Measurements from ENCODE around the gene GRAMD2A. TPM values are rescaled to one million over a fixed set of nuclear protein-coding genes. Genes with fewer than 3 reads are reported as not detected.

The GRAMD2A gene
- total and polyA plus RNA-seq, 10 of the 15 experiments (the other 5 are each of a cell fraction or from before 2014, with no cell fraction given), result 0.02 to 0.35 TPM; not detected in 8

- TF ChIP-seq ZBTB11 (CRISPR knock-in tag; IDR thresholded peaks at IDR 0.05), result no peak
- TF ChIP-seq ZNF274 (IDR thresholded peaks at IDR 0.05; ENCODE audit: insufficient read depth, insufficient read length), result no peak
- TF ChIP-seq ATF7 (IDR thresholded peaks at IDR 0.05; ENCODE audit: low read depth), result no peak
- TF ChIP-seq MTA2 (IDR thresholded peaks at IDR 0.05; ENCODE audit: low read depth), result no peak
- TF ChIP-seq HSF1 (IDR thresholded peaks at IDR 0.05; ENCODE audit: low read depth, low read length), result no peak
- TF ChIP-seq TBL1XR1 (IDR thresholded peaks at IDR 0.05; ENCODE audit: low read depth, low read length), result no peak
- no peak for TF ChIP-seq RFX5 (IDR thresholded peaks at IDR 0.05; ENCODE audit: low read depth, low read length)
- TF ChIP-seq BCL11A (IDR thresholded peaks at IDR 0.05; ENCODE audit: low read depth, low read length), result no peak
- TF ChIP-seq SP1 (IDR thresholded peaks at IDR 0.05; ENCODE audit: low read depth, low read length), result no peak
- TF ChIP-seq BACH1 (IDR thresholded peaks at IDR 0.05; ENCODE audit: borderline replicate concordance), result no peak
- no peak for TF ChIP-seq EED (IDR thresholded peaks at IDR 0.05; ENCODE audit: low read depth)
Observed at GRCh38 chr15:72236381-72237003, 38.9 kb upstream of the GRAMD2A start (continued).
